Fibroblast of the aortic adventitia (primary cell): ENCODE results near the gene SLC25A13. TPM values are rescaled to one million over a fixed set of nuclear protein-coding genes. Genes with fewer than 3 reads are reported as not detected.

ENCODE experiments used
- DNase-seq: peaks from one replicate; pipeline ENCODE4 v3.0.0-alpha.2; 2010; ENCODE audit warnings: low read depth
- H3K4me3 ChIP-seq: 2 replicates; pipeline ENCODE4 v1.5.1; 2011; ENCODE audit warnings: low read depth, mild to moderate bottlenecking, control low read depth, low read length, moderate library complexity
- CTCF ChIP-seq: IDR thresholded peaks from 2 replicates; pipeline ENCODE4 v1.5.1; 2011; ENCODE audit warnings: mild to moderate bottlenecking, low read length, control low read depth, inconsistent platforms; ENCODE audit not compliant: insufficient read depth
- total RNA-seq: library from RNA; depleted of rRNA; stranded (reverse); fragments of >200 nt; gene quantifications from 2 replicates; pipeline ENCODE4 v1.2.3, GENCODE V29; 2012; ENCODE audit warnings: low replicate concordance

The SLC25A13 gene
- total RNA-seq, 1 donor: 14.3 TPM

- no peak overlapping the region for H3K4me3 ChIP-seq
- peak; percentile 59 for DNase-seq
- TF ChIP-seq CTCF: no peak
Measured at GRCh38 chr7:96189129-96189820, 132.6 kb downstream of the SLC25A13 start.

- no peak for TF ChIP-seq CTCF
- peak overlapping the region; percentile 39 for H3K4me3 ChIP-seq
- peak; percentile 34 for DNase-seq
Measured at GRCh38 chr7:96188591-96188991, 133.3 kb downstream of the SLC25A13 start.

GRCh38 chr7:96188174-96188581 is 133.7 kb downstream of the SLC25A13 start:
- no peak for TF ChIP-seq CTCF
- peak; percentile 30 for DNase-seq
- no peak overlapping the region for H3K4me3 ChIP-seq

- no peak for DNase-seq
- H3K4me3 ChIP-seq: no peak overlapping the region
- TF ChIP-seq CTCF: no peak
Measured at GRCh38 chr7:96187735-96188134, 134.2 kb downstream of the SLC25A13 start.

GRCh38 chr7:96184783-96185182 is 137.1 kb downstream of the SLC25A13 start:
- TF ChIP-seq CTCF: no peak
- no peak for DNase-seq
- H3K4me3 ChIP-seq: no peak overlapping the region

GRCh38 chr7:96183163-96183670 is 138.7 kb downstream of the SLC25A13 start:
- H3K4me3 ChIP-seq: no peak overlapping the region
- TF ChIP-seq CTCF: no peak
- DNase-seq: no peak
